B cell (primary cell): ENCODE data around the gene DCTD. TPM values are rescaled to one million over a fixed set of nuclear protein-coding genes. Genes with fewer than 3 reads are reported as not detected.

ENCODE experiments used
- ATAC-seq: fragments of 200-7000 bp; cut with Tn5 transposase; one replicate; pipeline ENCODE4 v1.10.0; 2021; ENCODE audit warnings: low read depth, mild to moderate bottlenecking, moderate number of reproducible peaks, moderate library complexity
- CTCF ChIA-PET: fragments of 350-600 bp; sonication (Branson Sonifier 250); formaldehyde crosslinking; loops from one replicate; lab custom pipeline; 2021; ENCODE audit warnings: antibody characterized with exemption, inconsistent platforms; lab: Charles Lee
- POLR2A ChIA-PET: fragments of 350-600 bp; sonication (Branson Sonifier 250); formaldehyde crosslinking; loops from one replicate; lab custom pipeline; 2021; ENCODE audit warnings: antibody characterized with exemption; lab: Charles Lee
- DNase-seq: peaks from one replicate; pipeline ENCODE4 v3.0.0; 2013
- H2AFZ ChIP-seq: 2 replicates; pipeline ENCODE4 v1.6.1; 2012; ENCODE audit warnings: mild to moderate bottlenecking, low read depth, low read length; ENCODE audit not compliant: insufficient read depth, poor library complexity, severe bottlenecking
- H3K27ac ChIP-seq, 2 donors: 1 replicate in 1 of 2; 2 replicates in 1 of 2; pipeline ENCODE4 v1.5.1; 2012 to 2013; ENCODE audit warnings: low read length in 2 of 2, mild to moderate bottlenecking in 2 of 2, moderate library complexity in 1 of 2
- H3K27me3 ChIP-seq, 4 experiments: fragments of 200-600 bp in 1 of 4; sonication (generic) in 1 of 4; replicated peaks in 1 of 4; 1 replicate in 2 of 4; 2 replicates in 2 of 4; pipeline versions ENCODE4 v1.6.1 to v1.7.0; 2013 to 2016; ENCODE audit warnings: low read length in 3 of 4, mild to moderate bottlenecking in 2 of 4, mixed read lengths in 1 of 4, moderate library complexity in 1 of 4; ENCODE audit not compliant: insufficient read depth in 4 of 4, control insufficient read depth in 3 of 4; ENCODE audit errors: control extremely low read depth in 1 of 4
- H3K36me3 ChIP-seq, 2 experiments: replicated peaks in 1 of 2; 1 replicate in 1 of 2; 2 replicates in 1 of 2; pipeline versions ENCODE4 v1.6.1 to v1.7.1; 2013; ENCODE audit warnings: low read length in 1 of 2; ENCODE audit not compliant: insufficient read depth in 2 of 2, control insufficient read depth in 1 of 2; ENCODE audit errors: control extremely low read depth in 1 of 2, extremely low read depth in 1 of 2
- H3K4me1 ChIP-seq, 2 donors: fragments of 200-600 bp in 1 of 2; sonication (generic) in 1 of 2; 1 replicate in 1 of 2; 2 replicates in 1 of 2; pipeline versions ENCODE4 v1.5.1 to v1.6.1; 2013 to 2017; ENCODE audit warnings: low read length in 2 of 2; ENCODE audit not compliant: control insufficient read depth in 2 of 2, insufficient read depth in 2 of 2
- H3K4me2 ChIP-seq: replicated peaks from 2 replicates; pipeline ENCODE3; 2012; ENCODE audit warnings: mild to moderate bottlenecking, low read depth, low read length; ENCODE audit not compliant: poor library complexity, severe bottlenecking
- H3K4me3 ChIP-seq, 5 experiments: fragments of 200-600 bp in 1 of 5; sonication (generic) in 1 of 5; 1 replicate in 3 of 5; 2 replicates in 2 of 5; pipeline versions ENCODE4 v1.5.1 to v1.7.0; 2011 to 2016; ENCODE audit warnings: low read length in 4 of 5, mild to moderate bottlenecking in 4 of 5, low read depth in 2 of 5, control low read depth in 1 of 5, moderate library complexity in 1 of 5; ENCODE audit not compliant: insufficient read depth in 1 of 5; ENCODE audit errors: control extremely low read depth in 1 of 5, extremely low read depth in 1 of 5
- H3K79me2 ChIP-seq: fragments of 200-600 bp; sonication (generic); one replicate; pipeline ENCODE4 v1.6.0; 2016; ENCODE audit warnings: low read length; ENCODE audit not compliant: control insufficient read depth, insufficient read depth
- H3K9ac ChIP-seq: fragments of 200-600 bp; sonication (generic); 2 replicates; pipeline ENCODE4 v1.6.1; 2017; ENCODE audit warnings: mild to moderate bottlenecking, low read length, moderate library complexity
- H3K9me3 ChIP-seq, 3 donors: one replicate each; pipeline versions ENCODE4 v1.6.1 to v1.7.1; 2013; ENCODE audit warnings: low read length in 2 of 3; ENCODE audit not compliant: control insufficient read depth in 2 of 3, insufficient read depth in 1 of 3; ENCODE audit errors: control extremely low read depth in 1 of 3
- H4K20me1 ChIP-seq: 2 replicates; pipeline ENCODE4 v1.6.0; 2012; ENCODE audit warnings: mild to moderate bottlenecking, low read length; ENCODE audit not compliant: insufficient read depth, control insufficient read depth, poor library complexity, severe bottlenecking
- H3K27ac Mint-ChIP-seq: one replicate; pipeline ENCODE4 v1.8.0; 2021; ENCODE audit warnings: mixed read lengths
- H3K27me3 Mint-ChIP-seq: one replicate; pipeline ENCODE4 v1.8.0; 2021; ENCODE audit warnings: mixed read lengths
- H3K4me1 Mint-ChIP-seq: one replicate; pipeline ENCODE4 v1.8.0; 2021; ENCODE audit warnings: mixed read lengths
- H3K4me3 Mint-ChIP-seq: one replicate; pipeline ENCODE4 v1.8.0; 2021; ENCODE audit warnings: mixed read lengths
- H3K9me3 Mint-ChIP-seq: one replicate; pipeline ENCODE4 v1.8.0; 2022; ENCODE audit warnings: mixed read lengths; ENCODE audit not compliant: insufficient read depth
- CTCF ChIP-seq: fragments of 200-600 bp; IDR thresholded peaks from one replicate; pipeline ENCODE4 v1.8.0; 2022; ENCODE audit warnings: antibody characterized with exemption, mild to moderate bottlenecking
- EZH2 ChIP-seq: IDR thresholded peaks from 2 replicates; pipeline ENCODE4 v1.6.1; 2012; ENCODE audit warnings: borderline replicate concordance, low read depth, mild to moderate bottlenecking, moderate library complexity, low read length; ENCODE audit not compliant: insufficient read depth, poor library complexity, severe bottlenecking
- WGBS: methylation state at CpG from one replicate; pipeline ENCODE4 v1.1.5; 2013; ENCODE audit warnings: missing lambda C conversion rate; ENCODE audit not compliant: insufficient coverage; 5-methylcytosine and 5-hydroxymethylcytosine counted together
- intact Hi-C: fragments of 100-400 bp; cut with micrococcal nuclease; formaldehyde crosslinking; loops from one replicate; pipeline ENCODE4 v1.10.0; 2022
- polyA plus RNA-seq: library from polyadenylated mRNA; depleted of rRNA; stranded (reverse); fragments of >200 nt; gene quantifications from 2 replicates; pipeline ENCODE4 v1.2.3, GENCODE V29; 2012
- total RNA-seq, 2 donors: library from RNA; stranded (reverse); fragments of 120-200 nt in 1 of 2; gene quantifications; 1 replicate in 1 of 2; 2 replicates in 1 of 2; pipeline versions ENCODE4 v1.2.3 to v1.2.4, GENCODE V29; 2013 to 2022

DCTD gene
- total and polyA plus RNA-seq, 2 donors (not counting 1 experiment from before 2014, with no cell fraction given), result 61.0 to 75.8 TPM

- Mint-ChIP-seq H3K27ac (no peak overlapping the region), H3K4me3 (no peak overlapping the region), H3K9me3 (no peaks in the 10 kb centered on the region), H3K27me3 (peaks cover 22% of the 10 kb centered on the region), H3K4me1 (no peaks in the 10 kb centered on the region)
- Histone ChIP-seq H3K27ac (no peak overlapping the region), H3K9me3 (no peaks in the 10 kb centered on the region), H3K27me3 (peaks cover 0 to 11% (median 6%) of the 10 kb centered on the region in 4 experiments), H3K4me3 (no peak overlapping the region), H3K79me2 (no peaks in the 10 kb centered on the region), H2AFZ (no peak overlapping the region), H3K4me2 (no peak overlapping the region), H3K9ac (no peak overlapping the region), H3K4me1 (no peaks in the 10 kb centered on the region), H3K36me3 (no peaks in the 10 kb centered on the region), H4K20me1 (no peaks in the 10 kb centered on the region)
- intact Hi-C loops, result loop anchor here (1.0 to 10.0 kb wide), 2 partner anchors 8 to 1621 kb away; partner anchors contain the start of gene DCTD
- ATAC-seq (peak; percentile 100), DNase-seq (peak; percentile 83)
- TF ChIP-seq CTCF (peak; percentile 71), EZH2 (no peak)
- ChIA-PET POLR2A (no interaction called here), CTCF (interaction anchor here (0.7 to 2.9 kb wide), 25 partner anchors 8 to 1782 kb away, joined by 3 to 27 read pairs (median 4); partner anchors contain the start of gene CDKN2AIP)
- WGBS, result 42% methylated on average over 7 of the region's 10 CpGs
Observed at GRCh38 chr4:182925298-182925757, 8.1 kb upstream of the DCTD start.

GRCh38 chr4:182924497-182924896 lies 7.3 kb upstream of the DCTD start:
- H3K36me3 ChIP-seq, result no peaks in the 10 kb centered on the region
- WGBS, result 100% methylated on average over 2 of the region's 7 CpGs
- H3K9ac ChIP-seq, result no peak overlapping the region
- CTCF ChIA-PET, result interaction anchor here (0.7 to 2.9 kb wide), 20 partner anchors 9 to 1782 kb away, joined by 3 to 27 read pairs (median 4); partner anchors contain the start of gene CDKN2AIP
- Mint-ChIP-seq H3K4me3 (no peak overlapping the region), H3K27me3 (peaks cover 22% of the 10 kb centered on the region), H3K27ac (no peak overlapping the region), H3K9me3 (no peaks in the 10 kb centered on the region), H3K4me1 (peaks cover 4% of the 10 kb centered on the region)
- intact Hi-C loops, result loop anchor here (10.0 kb wide), 1 partner anchor 1620 kb away; no protein-coding TSS in a partner anchor
- no peaks in the 10 kb centered on the region for H4K20me1 ChIP-seq
- peaks cover 0 to 11% (median 6%) of the 10 kb centered on the region in 4 experiments for H3K27me3 ChIP-seq
- POLR2A ChIA-PET, result no interaction called here
- DNase-seq, result no peak
- H3K4me3 ChIP-seq, result no peak overlapping the region
- H3K79me2 ChIP-seq, result no peaks in the 10 kb centered on the region
- H3K9me3 ChIP-seq, result no peaks in the 10 kb centered on the region
- no peak overlapping the region for H2AFZ ChIP-seq
- ATAC-seq, result no peak
- H3K4me1 ChIP-seq, result peaks cover 0 to 2% of the 10 kb centered on the region in 2 donors
- H3K27ac ChIP-seq, result no peak overlapping the region
- no peak overlapping the region for H3K4me2 ChIP-seq
- TF ChIP-seq CTCF (no peak), EZH2 (no peak)
